ENCODE measurements around the gene CACHD1.

Gene CACHD1

GRCh38 chr1:64474133-64474532 lies 4.2 kb downstream of the CACHD1 start:
- DNase-seq = no peak

GRCh38 chr1:64474665-64475439 lies 4.9 kb downstream of the CACHD1 start:
- DNase-seq = peak; percentile 25

GRCh38 chr1:64476251-64476952 lies 6.5 kb downstream of the CACHD1 start:
- DNase-seq = no peak

GRCh38 chr1:64478594-64479470 lies 8.9 kb downstream of the CACHD1 start:
- no peak for DNase-seq

- no peak for DNase-seq
Measured at GRCh38 chr1:64479874-64480273, 9.9 kb downstream of the CACHD1 start.

- no peak for DNase-seq
Measured at GRCh38 chr1:64480999-64481772, 11.3 kb downstream of the CACHD1 start.

- DNase-seq = no peak
Measured at GRCh38 chr1:64482128-64482527, 12.2 kb downstream of the CACHD1 start.

- no peak for DNase-seq
Measured at GRCh38 chr1:64482720-64483119, 12.8 kb downstream of the CACHD1 start.

- no peak for DNase-seq
Measured at GRCh38 chr1:64483731-64484414, 13.9 kb downstream of the CACHD1 start.

GRCh38 chr1:64484651-64485050 lies 14.7 kb downstream of the CACHD1 start:
- DNase-seq = no peak

- DNase-seq = no peak
Measured at GRCh38 chr1:64486193-64486592, 16.3 kb downstream of the CACHD1 start.

- DNase-seq = no peak
Measured at GRCh38 chr1:64487061-64487460, 17.1 kb downstream of the CACHD1 start.

- DNase-seq = no peak
Measured at GRCh38 chr1:64488862-64489261, 18.9 kb downstream of the CACHD1 start.

GRCh38 chr1:64489707-64490106 lies 19.8 kb downstream of the CACHD1 start:
- no peak for DNase-seq

GRCh38 chr1:64490213-64490818 lies 20.4 kb downstream of the CACHD1 start:
- DNase-seq = no peak

GRCh38 chr1:64492424-64492823 lies 22.5 kb downstream of the CACHD1 start:
- DNase-seq = no peak

GRCh38 chr1:64493831-64494230 lies 23.9 kb downstream of the CACHD1 start:
- DNase-seq = no peak

- DNase-seq = no peak
Measured at GRCh38 chr1:64494659-64495058, 24.7 kb downstream of the CACHD1 start.

- peak; percentile 37 for DNase-seq
Measured at GRCh38 chr1:64495878-64496277, 25.9 kb downstream of the CACHD1 start.

- no peak for DNase-seq
Measured at GRCh38 chr1:64496606-64497005, 26.7 kb downstream of the CACHD1 start.

GRCh38 chr1:64497088-64497883 lies 27.4 kb downstream of the CACHD1 start:
- DNase-seq = no peak
